GM19023 (cell line): Measurements from ENCODE around the gene SLIT3.

Experiments used
- ATAC-seq: cut with Tn5 transposase; IDR thresholded peaks from one replicate; pipeline ENCODE4 v1.9.1; 2021; ENCODE audit warnings: mild to moderate bottlenecking, moderate library complexity; ENCODE audit not compliant: unreplicated experiment

Gene SLIT3

DNA sequence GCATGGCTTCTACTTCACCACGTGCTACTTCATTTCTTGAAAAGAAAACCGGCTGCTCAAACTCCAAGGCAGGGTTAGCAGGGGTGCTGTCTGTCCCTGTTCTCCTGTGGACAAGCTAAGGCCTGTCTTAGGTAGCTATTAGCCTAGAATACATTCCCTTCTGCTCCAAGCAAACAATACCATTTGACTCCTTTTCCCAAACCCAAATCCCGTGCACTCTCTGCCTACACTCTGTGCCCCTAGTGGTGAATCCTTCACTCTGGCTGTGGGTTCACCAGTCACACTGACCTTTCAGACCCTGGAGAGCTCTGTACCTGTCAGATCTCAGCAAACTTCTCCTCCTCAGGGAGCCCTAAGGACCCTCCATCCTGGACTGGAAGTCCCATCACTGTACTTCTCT, 211.6 kb downstream of the SLIT3 start:
- no peak for ATAC-seq

DNA sequence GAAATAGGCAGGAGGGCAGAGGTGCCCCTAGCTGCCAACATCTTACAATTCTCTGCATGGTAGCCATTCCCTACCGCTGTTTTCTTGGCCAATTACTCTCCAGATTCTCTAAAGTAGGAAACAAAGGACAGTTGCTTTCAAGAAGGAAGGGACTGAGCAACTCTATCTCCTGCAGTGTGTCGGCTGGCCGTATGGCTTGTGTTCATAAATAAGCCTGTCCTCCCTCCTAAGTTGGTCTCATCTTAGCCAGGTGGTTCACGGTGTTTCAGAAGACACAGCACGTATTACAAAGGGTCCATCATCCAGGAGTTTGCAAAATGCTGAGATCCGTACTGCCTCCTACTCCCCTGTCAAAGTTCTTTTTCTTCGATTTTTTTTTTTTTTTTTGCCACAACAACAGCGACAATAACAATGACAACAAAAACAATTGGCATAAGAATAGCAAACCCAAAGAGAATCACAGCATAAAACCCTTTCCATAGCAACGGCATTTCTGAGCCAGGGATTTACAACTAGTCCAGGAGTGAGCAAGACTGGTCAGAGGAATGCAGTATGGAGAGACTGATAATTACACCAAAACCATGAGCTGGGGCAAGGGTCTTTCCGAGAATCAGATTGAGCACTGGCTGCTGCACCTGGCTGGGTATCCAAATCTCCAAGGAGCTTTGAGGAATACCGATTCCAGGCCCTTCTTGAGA, 212.8 kb downstream of the SLIT3 start:
- ATAC-seq: no peak

DNA sequence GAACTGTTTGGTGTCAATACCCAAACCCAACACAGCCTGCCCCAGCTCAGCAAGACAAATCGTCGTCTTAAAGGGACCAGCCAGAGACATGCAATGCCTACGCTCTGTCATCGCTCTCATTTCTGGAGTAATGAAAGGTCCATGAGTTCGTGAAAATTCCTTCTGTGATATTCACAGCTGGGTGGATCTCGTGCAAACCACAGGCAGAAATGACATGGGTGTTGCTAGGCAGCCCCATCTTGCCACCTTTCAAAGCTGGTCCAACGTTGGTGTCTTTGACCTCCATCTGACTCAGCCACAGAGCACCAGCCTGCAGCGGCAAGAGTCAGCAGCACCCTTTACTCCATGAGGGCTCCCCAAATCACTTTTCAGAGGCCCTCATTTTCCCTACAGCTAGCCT, 215.3 kb downstream of the SLIT3 start:
- no peak for ATAC-seq

DNA sequence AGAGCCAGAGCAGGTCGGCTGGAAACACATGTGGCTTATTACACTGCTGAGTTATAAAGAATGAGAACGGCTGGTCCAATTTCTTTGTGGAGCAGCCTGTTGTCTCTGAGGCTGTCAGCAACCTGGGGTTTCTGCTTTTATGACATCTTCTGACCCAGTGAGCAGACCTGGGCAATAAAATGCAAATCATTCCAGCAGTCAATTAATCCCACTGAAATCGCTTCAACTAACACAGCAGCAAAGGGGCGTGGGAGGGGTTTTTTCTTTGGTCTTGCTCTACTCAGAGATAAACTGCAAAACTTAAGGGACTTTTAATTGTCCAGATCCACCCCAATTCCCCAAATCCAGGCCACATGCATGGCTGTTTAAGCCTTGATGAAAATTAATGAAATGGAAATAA, 215.7 kb downstream of the SLIT3 start:
- no peak for ATAC-seq

DNA sequence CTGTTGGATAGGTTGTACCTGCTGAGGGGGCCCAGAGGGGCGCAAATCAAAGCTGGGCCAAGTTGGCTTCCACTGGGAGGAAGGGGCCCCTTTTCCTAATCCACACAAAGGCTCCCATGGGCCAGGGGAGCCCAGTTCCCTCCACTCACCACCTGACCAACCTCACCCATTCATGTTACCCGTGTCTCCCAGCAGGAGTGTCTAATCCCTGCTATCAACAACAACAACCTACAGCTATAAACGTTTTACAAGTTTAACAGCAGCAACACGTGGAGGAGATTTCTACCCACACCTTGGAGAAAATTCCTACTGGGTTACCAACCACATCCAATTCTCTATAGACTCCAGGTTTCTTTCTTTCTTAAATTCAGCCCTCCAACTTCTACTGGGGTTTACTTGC, 216.2 kb downstream of the SLIT3 start:
- ATAC-seq: no peak

DNA sequence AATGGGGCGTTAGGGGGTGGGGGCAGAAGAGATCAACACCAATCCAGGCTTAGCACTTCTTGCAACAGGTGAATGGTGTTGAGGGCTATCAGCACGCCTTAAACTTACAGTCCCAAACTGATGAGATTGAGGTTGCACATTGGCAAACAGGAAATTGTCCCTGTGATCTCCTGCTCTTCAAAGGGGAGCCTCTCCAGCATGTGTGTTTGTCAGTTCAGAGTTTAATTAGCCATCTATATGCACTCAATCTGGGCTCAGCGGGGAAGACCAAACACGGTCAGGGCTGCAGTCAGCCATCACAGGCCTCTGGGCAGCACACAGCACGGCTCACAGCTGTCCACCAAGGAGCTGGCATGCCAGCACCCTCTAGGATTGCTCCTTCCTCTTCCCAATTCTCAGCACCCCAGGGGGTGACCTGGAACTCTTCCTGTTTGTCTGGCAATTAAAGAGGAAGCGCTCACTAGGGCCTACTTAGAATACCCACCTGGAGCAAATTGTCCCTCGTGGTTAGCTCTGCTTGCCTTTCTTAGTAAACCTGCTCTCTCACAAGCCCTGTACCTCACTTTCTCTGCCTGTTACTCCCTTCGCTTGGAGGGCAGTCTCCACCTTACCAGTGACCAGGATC, 217.4 kb downstream of the SLIT3 start:
- no peak for ATAC-seq

DNA sequence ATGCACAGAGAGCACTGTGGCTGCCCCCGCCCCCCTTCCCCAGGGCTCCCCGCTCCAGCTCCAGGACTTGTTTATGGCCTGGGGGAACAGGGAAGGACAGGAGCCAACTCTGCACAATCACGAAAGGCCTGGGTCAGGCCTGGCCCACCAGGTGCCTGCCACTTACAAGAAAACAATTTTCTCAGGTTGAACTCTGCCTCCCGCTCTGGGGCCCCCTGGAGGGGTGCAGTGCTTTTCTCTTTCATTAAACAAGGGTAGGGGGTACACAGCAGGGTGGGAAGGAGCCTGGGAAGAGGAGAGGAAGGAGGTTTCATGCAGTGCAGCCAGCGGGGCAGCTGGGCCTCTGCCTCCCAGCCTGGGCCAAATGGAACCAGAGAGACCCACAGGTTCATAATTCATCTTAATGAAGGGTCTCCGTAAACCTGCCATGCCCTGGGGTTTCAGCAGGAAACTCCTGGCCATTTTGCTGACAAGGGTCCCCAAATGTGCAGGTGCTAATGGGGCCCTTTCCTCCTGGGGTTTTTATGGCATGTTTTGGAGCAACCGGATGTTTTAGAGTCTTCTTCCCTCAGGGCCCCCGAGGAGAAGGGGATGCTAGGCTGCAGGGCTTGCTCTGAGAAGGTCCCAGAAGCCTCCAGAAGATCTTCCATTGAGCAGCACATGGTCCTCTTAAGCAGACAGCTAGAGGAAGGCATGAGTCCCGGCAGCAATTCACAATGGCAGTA, 219.8 kb downstream of the SLIT3 start:
- ATAC-seq: no peak

DNA sequence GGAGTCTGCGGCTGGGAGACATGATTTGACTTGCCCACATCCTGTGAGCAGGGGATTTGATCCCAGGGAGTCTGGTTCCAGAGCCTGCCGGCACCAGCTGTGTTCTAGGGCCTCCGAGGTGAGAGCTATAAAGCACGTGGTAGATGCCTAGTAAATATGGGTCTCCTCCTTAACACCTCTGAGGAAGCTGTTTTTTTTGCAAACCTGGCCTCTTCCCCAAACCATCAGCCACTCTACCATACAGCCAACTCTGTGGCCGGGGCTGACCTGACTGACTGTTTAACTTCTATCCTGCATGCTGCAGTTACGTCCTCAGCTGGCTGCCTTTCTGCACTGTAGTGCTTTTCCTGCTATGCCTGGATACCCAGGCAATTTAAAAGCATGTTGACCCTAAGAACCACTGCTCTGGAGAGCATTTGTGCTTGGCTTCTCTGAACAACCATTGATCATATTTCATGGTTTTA, 220.5 kb downstream of the SLIT3 start:
- no peak for ATAC-seq

DNA sequence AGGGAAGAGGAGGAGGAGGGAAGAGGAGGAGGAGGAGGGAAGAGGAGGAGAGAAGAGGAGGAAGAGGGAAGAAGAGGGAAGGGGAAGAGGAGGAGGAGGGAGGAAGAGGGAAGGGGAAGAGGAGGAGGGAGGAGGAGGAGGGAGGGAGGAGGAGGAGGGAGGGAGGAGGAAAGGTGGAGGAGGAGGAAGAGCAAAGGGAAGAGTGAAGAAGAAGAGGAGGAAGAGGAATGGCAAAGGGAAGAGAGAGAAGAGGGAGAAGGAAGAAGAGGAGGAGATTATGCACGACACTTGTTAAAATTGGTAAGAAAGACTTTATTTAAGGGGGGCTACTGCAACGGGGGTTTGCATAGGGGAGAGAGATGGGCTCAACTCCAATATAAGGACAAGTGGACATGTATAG, 221.2 kb downstream of the SLIT3 start:
- no peak for ATAC-seq

DNA sequence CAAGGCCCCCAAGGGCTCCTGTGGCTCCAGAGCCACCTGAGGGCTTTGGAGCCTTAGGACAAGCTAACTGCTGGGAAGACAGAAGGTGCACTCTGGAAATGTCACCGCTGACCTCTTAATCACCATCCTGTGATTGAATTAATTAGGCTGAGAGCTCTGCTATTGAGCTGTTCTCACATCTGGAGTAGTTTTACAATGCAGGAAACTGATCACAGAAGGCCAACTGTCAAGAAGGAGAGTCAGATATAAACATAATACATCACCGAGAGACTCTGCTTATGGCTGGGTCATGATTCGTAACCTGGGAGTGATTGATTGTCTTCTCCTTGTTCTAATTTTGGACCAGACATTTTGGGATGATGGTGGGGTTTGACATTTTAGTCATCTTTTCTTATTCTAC, 226.1 kb downstream of the SLIT3 start:
- no peak for ATAC-seq

DNA sequence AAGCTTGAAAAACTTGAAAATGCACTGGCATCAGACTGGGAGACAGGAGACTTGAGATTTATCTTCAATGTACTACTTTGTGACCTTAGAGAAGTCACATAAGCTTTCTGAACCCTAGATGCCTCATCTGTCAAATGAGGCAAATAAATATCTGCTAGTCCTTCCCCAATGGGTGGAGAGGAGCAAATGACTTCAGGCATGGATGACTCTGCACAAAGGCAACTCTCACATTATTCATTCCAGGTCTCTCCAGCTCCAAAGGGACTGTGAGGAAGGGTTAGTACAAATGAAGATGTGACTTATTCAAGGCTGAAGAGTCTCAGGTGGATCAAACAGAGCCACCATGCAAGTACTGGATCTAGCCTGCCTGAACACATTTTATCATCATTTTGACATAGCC, 228.7 kb downstream of the SLIT3 start:
- ATAC-seq: no peak

DNA sequence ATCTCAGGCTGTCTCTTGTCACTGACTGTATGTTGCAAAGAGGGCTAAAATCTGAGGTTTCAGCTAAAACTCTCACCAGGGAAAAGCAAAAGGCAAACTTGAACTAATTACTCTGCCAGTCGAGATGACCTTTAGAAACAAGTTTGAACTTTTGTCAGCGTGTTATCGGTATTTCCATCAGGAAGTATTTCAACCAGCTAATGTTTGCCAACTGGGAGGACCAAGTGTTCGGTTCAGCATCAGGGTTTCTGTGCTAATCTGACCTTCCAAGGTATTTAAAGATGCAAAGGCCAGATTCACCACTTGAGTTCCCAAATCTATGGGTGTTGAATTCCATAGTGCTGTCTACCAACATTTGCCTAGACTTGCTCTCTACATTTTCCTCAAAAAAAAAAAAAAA, 230.5 kb downstream of the SLIT3 start:
- no peak for ATAC-seq

DNA sequence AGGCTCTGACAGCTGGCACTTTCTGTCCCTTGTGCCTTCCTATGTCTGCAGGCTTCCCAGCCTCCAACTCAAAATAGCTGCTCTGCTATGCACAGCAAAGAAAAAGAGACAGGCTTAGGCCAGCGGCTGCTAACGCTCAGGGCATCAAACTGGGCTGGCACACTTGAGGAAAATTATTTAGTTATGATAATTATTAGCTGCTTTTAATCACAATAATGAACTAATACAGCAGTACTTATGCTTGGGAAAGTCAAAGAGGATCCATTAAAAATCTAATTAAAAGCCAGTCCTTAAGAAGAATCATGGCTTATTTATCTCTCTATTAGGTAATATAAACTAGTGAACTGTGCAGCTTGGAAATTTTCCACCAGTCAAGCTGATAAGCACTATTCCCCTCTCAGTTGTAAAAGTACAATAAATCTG, 233.2 kb downstream of the SLIT3 start:
- ATAC-seq: no peak

DNA sequence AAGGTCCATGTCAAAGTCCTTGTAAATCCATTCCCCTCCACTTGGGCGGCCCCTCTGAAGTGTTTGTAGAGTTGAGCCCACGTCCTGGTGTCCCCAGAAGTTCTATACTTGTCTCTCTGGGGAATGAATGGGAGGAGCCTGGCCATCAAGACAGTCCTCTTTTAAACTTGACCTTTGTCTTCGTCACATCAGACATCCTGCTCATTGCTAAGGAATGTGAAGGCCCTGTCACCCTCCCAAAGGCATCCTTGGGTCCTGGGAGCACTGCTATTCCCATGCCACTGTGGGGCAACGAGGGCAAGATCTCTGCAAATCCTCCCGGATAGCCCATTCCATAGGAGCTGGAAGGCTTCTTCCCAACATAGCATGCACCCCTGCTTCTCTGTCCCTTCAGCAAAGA, 235.5 kb downstream of the SLIT3 start:
- ATAC-seq: no peak

DNA sequence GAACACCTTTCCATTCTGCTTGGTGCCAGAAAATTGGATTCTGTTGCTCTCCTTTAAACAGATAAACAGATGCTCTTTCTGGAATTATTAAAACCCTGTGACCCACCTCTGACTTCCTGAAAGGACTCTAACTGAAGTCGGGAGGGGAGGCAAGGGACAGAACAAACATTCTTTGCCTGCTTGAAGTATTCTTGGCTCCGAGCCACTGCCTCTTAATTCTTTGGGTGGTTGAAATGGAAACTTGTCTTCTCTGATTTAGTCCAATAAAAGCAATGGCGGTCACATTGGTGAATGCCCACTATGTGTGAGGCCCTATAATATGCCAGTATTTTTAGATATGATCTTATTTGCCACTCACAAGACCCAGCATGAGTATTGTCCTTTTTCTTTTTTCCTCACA, 236.8 kb downstream of the SLIT3 start:
- ATAC-seq: no peak

DNA sequence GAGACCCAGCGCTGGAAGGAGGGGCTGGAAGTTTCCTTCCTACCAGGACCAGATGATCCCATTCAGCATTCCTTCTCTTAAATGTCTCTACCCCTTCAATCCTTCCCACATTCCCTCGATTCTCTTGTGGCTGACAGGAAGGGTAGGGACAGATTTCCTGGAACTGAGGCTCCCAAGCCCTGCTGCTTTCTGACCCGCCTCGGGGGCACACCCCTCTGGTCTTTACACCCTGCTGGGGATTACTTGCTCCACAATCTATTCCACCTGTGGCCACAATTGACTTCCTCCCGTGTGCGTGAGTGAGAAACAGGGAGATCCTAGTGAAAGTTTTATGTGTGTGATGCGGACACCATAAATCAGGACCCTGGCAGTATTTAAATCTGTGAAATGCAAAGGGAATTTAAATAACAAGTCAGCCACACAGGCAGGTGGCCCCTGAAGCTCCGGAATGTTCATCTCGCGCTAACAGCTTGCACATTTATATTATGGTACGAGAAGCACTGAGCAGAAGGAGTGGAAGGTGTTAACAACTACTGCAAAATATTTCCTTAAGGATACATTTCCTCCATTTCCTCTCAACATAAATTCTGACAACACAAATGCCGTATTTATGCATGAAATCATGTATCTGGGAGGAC, 237.5 kb downstream of the SLIT3 start:
- no peak for ATAC-seq

DNA sequence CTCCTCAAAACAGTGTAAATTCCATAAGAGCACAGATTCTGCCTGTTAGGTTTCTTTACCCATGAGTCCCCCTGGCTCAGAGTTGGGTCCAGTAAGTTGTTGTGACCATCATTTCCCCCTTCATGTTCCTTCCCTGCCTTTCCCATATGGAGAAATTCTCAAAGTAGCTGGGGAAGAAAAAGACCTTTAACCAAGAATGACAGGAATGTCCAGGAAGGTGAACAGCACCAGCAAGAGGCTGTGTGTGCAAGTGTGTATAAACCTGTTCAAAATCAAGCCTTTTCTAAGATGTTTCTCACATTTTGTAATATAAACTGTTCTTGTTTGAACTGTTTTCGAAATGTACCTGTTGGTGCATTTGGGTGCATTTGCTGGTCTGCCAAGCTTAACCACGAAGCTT, 238.2 kb downstream of the SLIT3 start:
- no peak for ATAC-seq

DNA sequence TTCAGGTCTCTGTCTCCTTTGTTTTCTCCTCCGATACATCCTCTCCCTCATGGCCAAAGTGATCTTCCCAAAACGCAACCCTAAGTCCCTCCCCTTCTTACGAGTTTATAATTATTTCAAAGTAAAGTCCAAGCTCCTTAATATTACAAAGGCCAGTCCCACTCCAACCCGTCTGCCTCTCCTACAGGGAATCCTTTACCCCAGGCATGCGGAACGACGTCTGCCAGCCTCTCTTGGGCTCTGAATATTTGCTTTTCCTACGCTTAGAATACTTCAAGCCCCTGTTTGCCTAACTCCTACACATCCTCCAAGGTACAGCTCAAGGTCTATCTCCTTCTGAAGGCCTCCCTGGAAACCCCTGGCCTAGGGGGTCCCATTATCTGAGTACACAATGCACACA, 246.4 kb downstream of the SLIT3 start:
- no peak for ATAC-seq

DNA sequence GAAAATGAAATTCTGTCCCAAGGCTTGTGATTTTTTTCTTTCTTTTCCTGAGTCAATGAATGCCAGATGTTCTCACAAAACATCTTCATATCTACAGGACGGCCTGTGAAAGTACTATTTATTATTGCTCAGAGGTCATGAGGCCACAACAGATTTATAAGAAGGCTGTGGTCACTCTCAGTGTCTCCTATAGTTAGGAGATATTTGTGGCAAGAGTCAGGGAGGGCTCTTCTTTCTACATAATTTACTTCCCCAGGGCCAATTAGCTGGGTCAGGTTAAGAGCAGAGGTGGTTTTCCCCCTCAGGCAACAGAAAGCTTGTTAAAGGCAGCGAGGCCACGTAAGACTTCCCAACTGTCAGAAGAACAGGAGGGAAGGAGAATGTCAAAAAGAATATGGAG, 248.7 kb downstream of the SLIT3 start:
- no peak for ATAC-seq

DNA sequence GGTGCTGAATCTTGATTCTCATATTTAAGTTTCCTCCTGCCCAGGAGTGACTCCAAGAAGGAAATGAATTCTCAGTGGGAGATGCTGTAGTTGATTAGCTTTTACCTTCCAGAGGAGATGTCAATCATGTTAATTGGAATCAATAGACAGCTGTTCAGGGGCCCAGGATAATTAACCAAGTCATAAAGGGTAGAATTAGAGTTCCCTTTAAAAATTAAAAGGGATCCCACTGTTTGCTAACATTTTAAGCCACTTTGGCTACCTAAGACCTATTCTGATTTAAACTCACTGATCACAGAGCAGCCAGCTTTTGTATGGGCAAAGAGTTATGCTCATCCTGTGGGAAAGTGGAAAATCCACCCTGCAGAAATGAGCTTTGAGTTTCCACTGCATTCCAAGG, 249.6 kb downstream of the SLIT3 start:
- ATAC-seq: no peak

DNA sequence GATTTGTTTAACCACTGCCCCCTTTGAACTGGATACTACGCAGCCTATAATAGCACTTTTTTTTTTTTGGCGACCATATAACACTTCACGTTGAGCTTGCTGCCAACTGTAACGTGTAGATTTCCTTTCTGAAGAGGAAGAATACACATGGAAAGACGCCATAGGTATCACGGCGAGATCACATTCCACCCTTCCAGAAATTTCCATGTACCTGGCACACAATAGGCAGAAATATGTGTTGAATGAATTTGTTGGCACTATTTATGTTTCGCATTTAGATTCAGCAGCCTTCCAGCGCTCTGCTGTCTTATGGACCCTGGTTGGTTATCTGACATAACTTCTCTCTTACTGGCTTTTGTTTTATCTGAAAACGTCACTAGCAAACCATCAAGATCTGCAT, 250.3 kb downstream of the SLIT3 start:
- no peak for ATAC-seq

DNA sequence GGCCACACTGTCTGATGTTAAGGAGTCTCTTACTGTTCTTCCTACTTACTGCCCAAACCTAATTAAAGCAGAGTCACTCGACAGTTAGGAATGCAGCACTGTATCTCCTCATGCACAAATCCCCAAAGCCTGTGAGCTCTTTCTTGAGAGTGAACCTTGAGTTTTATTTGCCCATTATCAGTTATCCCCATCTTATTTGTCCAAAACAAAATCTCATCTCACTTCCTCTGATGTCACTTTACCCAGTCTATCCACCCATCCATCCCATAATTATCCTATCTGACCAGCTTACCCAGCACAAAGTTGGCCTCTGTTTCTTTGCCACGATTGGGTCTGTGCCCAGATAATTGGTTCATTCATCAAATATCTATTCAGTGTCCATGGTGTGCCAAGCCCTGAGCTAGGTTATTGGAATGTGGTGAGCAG, 250.8 kb downstream of the SLIT3 start:
- no peak for ATAC-seq
